GM20431 (cell line): ENCODE measurements around the gene HIGD1B.

Experiments used
- in situ Hi-C: fragments of 300-500 bp; cut with MseI, MboI; formaldehyde crosslinking; loops from one replicate; pipeline ENCODE4 v1.15.0; 2020; ENCODE audit warnings: low sequenced_read_pairs; ENCODE audit not compliant: unreplicated experiment

HIGD1B gene

GRCh38 chr17:44832805-44833204 is 14.9 kb upstream of the HIGD1B start:
- in situ Hi-C loops = no loop called here

- in situ Hi-C loops = no loop called here
Observed at GRCh38 chr17:44837196-44837595, 10.5 kb upstream of the HIGD1B start.

GRCh38 chr17:44840274-44840673 is 7.4 kb upstream of the HIGD1B start:
- in situ Hi-C loops = no loop called here

- in situ Hi-C loops = no loop called here
Observed at GRCh38 chr17:44840936-44841335, 6.7 kb upstream of the HIGD1B start.

- in situ Hi-C loops = no loop called here
Observed at GRCh38 chr17:44842748-44843147, 4.9 kb upstream of the HIGD1B start.

GRCh38 chr17:44844390-44844830 is 3.3 kb upstream of the HIGD1B start:
- in situ Hi-C loops = no loop called here

- in situ Hi-C loops = no loop called here
Observed at GRCh38 chr17:44846206-44846605, 1.5 kb upstream of the HIGD1B start.

- in situ Hi-C loops = no loop called here
Observed at GRCh38 chr17:44848257-44848795, 643 bp downstream of the HIGD1B start.

GRCh38 chr17:44848961-44849489 is 1.3 kb downstream of the HIGD1B start:
- in situ Hi-C loops = no loop called here

- in situ Hi-C loops = no loop called here
Observed at GRCh38 chr17:44850025-44850424, 2.3 kb downstream of the HIGD1B start.

- in situ Hi-C loops = no loop called here
Observed at GRCh38 chr17:44850612-44851011, 2.9 kb downstream of the HIGD1B start.

GRCh38 chr17:44854192-44854591 is 6.5 kb downstream of the HIGD1B start:
- in situ Hi-C loops = no loop called here

GRCh38 chr17:44859701-44860100 is 12.0 kb downstream of the HIGD1B start:
- in situ Hi-C loops = loop anchor here (5.0 kb wide), 1 partner anchor 77 kb away; no protein-coding TSS in a partner anchor

- in situ Hi-C loops = no loop called here
Observed at GRCh38 chr17:44862278-44862914, 14.7 kb downstream of the HIGD1B start.

GRCh38 chr17:44863061-44863918 is 15.6 kb downstream of the HIGD1B start:
- in situ Hi-C loops = no loop called here

- in situ Hi-C loops = no loop called here
Observed at GRCh38 chr17:44864831-44865230, 17.1 kb downstream of the HIGD1B start.

GRCh38 chr17:44865231-44865660 is 17.6 kb downstream of the HIGD1B start:
- in situ Hi-C loops = no loop called here

- in situ Hi-C loops = no loop called here
Observed at GRCh38 chr17:44865931-44866330, 18.2 kb downstream of the HIGD1B start.

- in situ Hi-C loops = no loop called here
Observed at GRCh38 chr17:44867841-44868240, 20.2 kb downstream of the HIGD1B start.

GRCh38 chr17:44871556-44871955 is 23.9 kb downstream of the HIGD1B start:
- in situ Hi-C loops = no loop called here
